Left hindlimb (tissue), 1 donor: ENCODE data around the gene KNSTRN.

Source experiments
- DNase-seq: peaks from one replicate; pipeline ENCODE4 v3.0.0-alpha.2; 2018

The KNSTRN gene

GRCh38 chr15:40345867-40346578 is 36.5 kb upstream of the KNSTRN start:
- DNase-seq, result no peak

- no peak for DNase-seq
Measured at GRCh38 chr15:40346579-40347558, 35.7 kb upstream of the KNSTRN start.

GRCh38 chr15:40347559-40348473 is 34.7 kb upstream of the KNSTRN start:
- DNase-seq, result no peak

GRCh38 chr15:40348474-40348870 is 34.0 kb upstream of the KNSTRN start:
- no peak for DNase-seq

GRCh38 chr15:40349163-40349562 is 33.4 kb upstream of the KNSTRN start:
- DNase-seq, result no peak

- DNase-seq, result no peak
Measured at GRCh38 chr15:40352281-40352901, 30.1 kb upstream of the KNSTRN start.

GRCh38 chr15:40353697-40354096 is 28.8 kb upstream of the KNSTRN start:
- DNase-seq, result no peak

GRCh38 chr15:40354408-40355171 is 27.9 kb upstream of the KNSTRN start:
- no peak for DNase-seq

- no peak for DNase-seq
Measured at GRCh38 chr15:40355976-40356585, 26.4 kb upstream of the KNSTRN start.

- no peak for DNase-seq
Measured at GRCh38 chr15:40357246-40357645, 25.3 kb upstream of the KNSTRN start.

- peak; percentile 92 for DNase-seq
Measured at GRCh38 chr15:40357723-40358470, 24.6 kb upstream of the KNSTRN start, which contains the start of gene DISP2. Gene DISP2, plus strand, starts transcription at chr15:40358219. Its CDS starts 103 bp downstream, at chr15:40358322.

- DNase-seq, result no peak
Measured at GRCh38 chr15:40358471-40359353, 23.8 kb upstream of the KNSTRN start.

- DNase-seq, result no peak
Measured at GRCh38 chr15:40360015-40360414, 22.5 kb upstream of the KNSTRN start.

- DNase-seq, result no peak
Measured at GRCh38 chr15:40361640-40362039, 20.9 kb upstream of the KNSTRN start.

- DNase-seq, result no peak
Measured at GRCh38 chr15:40363611-40364010, 18.9 kb upstream of the KNSTRN start.

GRCh38 chr15:40364251-40364650 is 18.3 kb upstream of the KNSTRN start:
- no peak for DNase-seq

GRCh38 chr15:40365016-40365415 is 17.5 kb upstream of the KNSTRN start:
- DNase-seq, result no peak

GRCh38 chr15:40365624-40366456 is 16.7 kb upstream of the KNSTRN start:
- no peak for DNase-seq
